ENCODE results near the gene MYL12B.

The MYL12B gene

GRCh38 chr18:3246635-3247239 lies 15.2 kb upstream of the MYL12B start:
- in situ Hi-C loops (cut with MboI; ENCODE audit: low sequenced_read_pairs, unreplicated experiment) = loop anchor here (5.0 to 10.0 kb wide), 2 partner anchors 252 to 314 kb away; no protein-coding TSS in a partner anchor
- no peak for DNase-seq (ENCODE audit: low spot score)

GRCh38 chr18:3247240-3248061 lies 14.5 kb upstream of the MYL12B start, which contains the start of gene MYL12A:
Gene MYL12A, plus strand, starts transcription at chr18:3247801. Its CDS starts 5,447 bp downstream, at chr18:3253248.
- TF ChIP-seq CTCF (IDR thresholded peaks at IDR 0.05; ENCODE audit: borderline replicate concordance, control extremely low read depth, extremely low read depth, insufficient read depth, missing control alignments) = no peak
- DNase-seq (ENCODE audit: low spot score) = peak; percentile 95
- in situ Hi-C loops (cut with MboI; ENCODE audit: low sequenced_read_pairs, unreplicated experiment) = loop anchor here (5.0 to 10.0 kb wide), 2 partner anchors 253 to 315 kb away; no protein-coding TSS in a partner anchor

More at GRCh38 chr18:3246635-3247239, 15.2 kb upstream of the MYL12B start:
- no peak for TF ChIP-seq CTCF (IDR thresholded peaks at IDR 0.05; ENCODE audit: borderline replicate concordance, control extremely low read depth, extremely low read depth, insufficient read depth, missing control alignments)

- no peak for TF ChIP-seq CTCF (IDR thresholded peaks at IDR 0.05; ENCODE audit: borderline replicate concordance, control extremely low read depth, extremely low read depth, insufficient read depth, missing control alignments)
- DNase-seq (ENCODE audit: low spot score) = no peak
- in situ Hi-C loops (cut with MboI; ENCODE audit: low sequenced_read_pairs, unreplicated experiment) = loop anchor here (5.0 to 10.0 kb wide), 2 partner anchors 253 to 316 kb away; no protein-coding TSS in a partner anchor
Observed at GRCh38 chr18:3248062-3248657, 13.8 kb upstream of the MYL12B start.

- in situ Hi-C loops (cut with MboI; ENCODE audit: low sequenced_read_pairs, unreplicated experiment) = loop anchor here (5.0 to 10.0 kb wide), 2 partner anchors 254 to 317 kb away; no protein-coding TSS in a partner anchor
- no peak for TF ChIP-seq CTCF (IDR thresholded peaks at IDR 0.05; ENCODE audit: borderline replicate concordance, control extremely low read depth, extremely low read depth, insufficient read depth, missing control alignments)
- DNase-seq (ENCODE audit: low spot score) = no peak
Observed at GRCh38 chr18:3248658-3249359, 13.1 kb upstream of the MYL12B start.

- TF ChIP-seq CTCF (IDR thresholded peaks at IDR 0.05; ENCODE audit: borderline replicate concordance, control extremely low read depth, extremely low read depth, insufficient read depth, missing control alignments) = no peak
- in situ Hi-C loops (cut with MboI; ENCODE audit: low sequenced_read_pairs, unreplicated experiment) = no loop called here
- no peak for DNase-seq (ENCODE audit: low spot score)
Observed at GRCh38 chr18:3250237-3251107, 11.5 kb upstream of the MYL12B start.

Data from GM13976 (cell line).